ENCODE data around the gene NRSN2.

GRCh38 chr20:347640-348484 is 951 bp downstream of the NRSN2 start:
- TF ChIP-seq CTCF (IDR thresholded peaks at IDR 0.05), result no peak
- TF ChIP-seq EP300 (IDR thresholded peaks at IDR 0.05; ENCODE audit: borderline replicate concordance in 1 of 2, low read depth in 1 of 2, low read length in 1 of 2), result no peak; a peak in 1 of 4 replicates
- no peak for TF ChIP-seq RFX5 (IDR thresholded peaks at IDR 0.05; ENCODE audit: low read length)
- peak; percentile 77 for TF ChIP-seq POLR2AphosphoS5 (IDR thresholded peaks at IDR 0.05; ENCODE audit: low read depth, low read length)
- TF ChIP-seq CHD2 (IDR thresholded peaks at IDR 0.05; ENCODE audit: low read length, partially characterized antibody), result peak; percentile 77
- no peak for TF ChIP-seq RAD21 (IDR thresholded peaks at IDR 0.05; ENCODE audit: low read length)
- no peak for TF ChIP-seq TEAD4 (IDR thresholded peaks at IDR 0.05; ENCODE audit: borderline replicate concordance, insufficient read depth)
- 0 out of 2 replicates have a peak, but pooled peaks have one; percentile 35 for TF ChIP-seq YY1 (IDR thresholded peaks at IDR 0.05; ENCODE audit: low read depth)
